DND-41 (cell line): Measurements from ENCODE around the gene CABYR.

Experiments
- ATAC-seq: fragments of 200-7000 bp; cut with Tn5 transposase; 3 replicates; pipeline ENCODE4 v1.9.1; 2021; ENCODE audit warnings: low read depth; ENCODE audit not compliant: insufficient read depth
- DNase-seq: peaks from one replicate; pipeline ENCODE4 v3.0.0-alpha.2; 2020
- H2AFZ ChIP-seq: 2 replicates; pipeline ENCODE4 v1.6.0; 2012; ENCODE audit warnings: low read depth, low read length
- H3K27ac ChIP-seq: 2 replicates; pipeline ENCODE4 v1.5.1; 2012; ENCODE audit warnings: low read length, inconsistent platforms
- H3K27me3 ChIP-seq: fragments of 200-600 bp; sonication (generic); 2 replicates; pipeline ENCODE4 v1.6.0; 2012; ENCODE audit warnings: low read length, mild to moderate bottlenecking, inconsistent platforms; ENCODE audit not compliant: insufficient read depth, poor library complexity
- H3K36me3 ChIP-seq: 2 replicates; pipeline ENCODE4 v1.5.1; 2012; ENCODE audit warnings: low read length, inconsistent platforms; ENCODE audit not compliant: insufficient read depth
- H3K4me1 ChIP-seq: 2 replicates; pipeline ENCODE4 v1.5.1; 2012; ENCODE audit warnings: mild to moderate bottlenecking, low read length; ENCODE audit not compliant: insufficient read depth
- H3K4me2 ChIP-seq: 2 replicates; pipeline ENCODE4 v1.6.0; 2012; ENCODE audit warnings: mild to moderate bottlenecking, moderate library complexity, low read length, inconsistent platforms; ENCODE audit not compliant: insufficient read depth
- H3K4me3 ChIP-seq, 2 experiments: fragments of 200-600 bp in 1 of 2; shearing (Covaris generic) in 1 of 2; 2 replicates each; pipeline ENCODE4 v1.5.1; 2012 to 2016; ENCODE audit warnings: inconsistent platforms in 2 of 2, low read length in 2 of 2, mild to moderate bottlenecking in 2 of 2, low read depth in 1 of 2, moderate library complexity in 1 of 2
- H3K79me2 ChIP-seq: 2 replicates; pipeline ENCODE4 v1.6.0; 2012; ENCODE audit warnings: low read length, inconsistent platforms; ENCODE audit not compliant: insufficient read depth
- H3K9ac ChIP-seq: 2 replicates; pipeline ENCODE4 v1.6.0; 2012; ENCODE audit warnings: low read depth, mild to moderate bottlenecking, inconsistent platforms, low read length, moderate library complexity
- H3K9me3 ChIP-seq: 2 replicates; pipeline ENCODE4 v1.5.1; 2012; ENCODE audit warnings: low read length, moderate library complexity, mild to moderate bottlenecking, inconsistent platforms; ENCODE audit not compliant: insufficient read depth, severe bottlenecking
- H4K20me1 ChIP-seq: 2 replicates; pipeline ENCODE4 v1.6.0; 2012; ENCODE audit warnings: low read length; ENCODE audit not compliant: insufficient read depth
- CTCF ChIP-seq: IDR thresholded peaks from 2 replicates; pipeline ENCODE4 v1.5.1; 2012; ENCODE audit warnings: borderline replicate concordance, low read length, moderate library complexity, mild to moderate bottlenecking; ENCODE audit not compliant: poor library complexity, severe bottlenecking; ENCODE audit errors: extremely low read depth
- EZH2 ChIP-seq: IDR thresholded peaks from 3 replicates; pipeline ENCODE4 v1.6.1; 2012; ENCODE audit warnings: borderline replicate concordance, low read depth, mild to moderate bottlenecking, moderate library complexity, low read length, inconsistent platforms; ENCODE audit not compliant: severe bottlenecking

Gene CABYR

GRCh38 chr18:24196764-24197163 lies 57.9 kb downstream of the CABYR start:
- TF ChIP-seq CTCF, result no peak
- no peak for TF ChIP-seq EZH2
- Histone ChIP-seq H4K20me1 (no peaks in the 10 kb centered on the region), H3K4me3 (no peak overlapping the region), H3K36me3 (no peaks in the 10 kb centered on the region), H3K4me1 (no peaks in the 10 kb centered on the region), H3K9me3 (no peaks in the 10 kb centered on the region), H3K79me2 (no peaks in the 10 kb centered on the region), H3K4me2 (no peak overlapping the region), H3K27ac (no peak overlapping the region), H3K27me3 (peaks cover 16% of the 10 kb centered on the region), H2AFZ (no peak overlapping the region), H3K9ac (no peak overlapping the region)
- ATAC-seq (no peak), DNase-seq (no peak)

DNA sequence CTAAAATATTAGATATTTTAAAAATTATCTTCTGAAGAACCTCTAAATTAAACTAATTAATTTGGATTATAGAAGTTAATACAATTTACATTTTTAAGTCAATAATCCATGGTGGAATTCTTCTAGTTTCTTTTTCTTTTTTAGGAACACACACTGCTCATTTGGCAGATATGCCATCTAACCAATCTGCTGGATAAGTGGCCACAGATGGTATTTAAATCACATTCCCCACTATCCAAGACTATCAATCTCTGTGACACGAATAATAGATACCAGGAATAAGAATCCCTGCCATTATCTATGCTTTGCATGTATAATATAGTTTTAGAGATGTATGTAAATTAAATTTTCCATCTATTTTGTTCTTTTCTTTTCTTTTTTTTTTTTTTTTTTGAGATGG lies 58.5 kb downstream of the CABYR start:
- Histone ChIP-seq H3K27me3 (peaks cover 19% of the 10 kb centered on the region), H3K4me2 (no peak overlapping the region), H3K36me3 (no peaks in the 10 kb centered on the region), H3K9ac (no peak overlapping the region), H4K20me1 (no peaks in the 10 kb centered on the region), H2AFZ (no peak overlapping the region), H3K4me1 (no peaks in the 10 kb centered on the region), H3K79me2 (no peaks in the 10 kb centered on the region), H3K27ac (no peak overlapping the region), H3K4me3 (no peak overlapping the region), H3K9me3 (no peaks in the 10 kb centered on the region)
- DNase-seq (no peak), ATAC-seq (no peak)
- TF ChIP-seq EZH2 (no peak), CTCF (no peak)

- H3K36me3 ChIP-seq, result no peaks in the 10 kb centered on the region
- no peak overlapping the region for H3K27ac ChIP-seq
- DNase-seq (no peak), ATAC-seq (no peak)
- H3K79me2 ChIP-seq, result no peaks in the 10 kb centered on the region
- no peaks in the 10 kb centered on the region for H3K4me1 ChIP-seq
- TF ChIP-seq CTCF (no peak), EZH2 (no peak)
- H3K4me2 ChIP-seq, result no peak overlapping the region
- no peak overlapping the region for H3K9ac ChIP-seq
- no peak overlapping the region for H3K4me3 ChIP-seq
- H3K27me3 ChIP-seq, result peaks cover 16% of the 10 kb centered on the region
- no peaks in the 10 kb centered on the region for H3K9me3 ChIP-seq
- no peaks in the 10 kb centered on the region for H4K20me1 ChIP-seq
- H2AFZ ChIP-seq, result no peak overlapping the region
These were observed 59.6 kb downstream of the CABYR start for GRCh38 chr18:24198461-24198860.
